Cerebellar cortex (tissue), 1 donor: ENCODE results near the gene TAB2.

Experiments
- DNase-seq: peaks from one replicate; pipeline ENCODE4 v3.0.0-alpha.2; 2015; ENCODE audit warnings: low spot score

TAB2 gene

GRCh38 chr6:149371154-149371553 lies 53.6 kb downstream of the TAB2 start:
- no peak for DNase-seq

- no peak for DNase-seq
Measured at GRCh38 chr6:149372062-149372461, 54.5 kb downstream of the TAB2 start.

GRCh38 chr6:149373511-149373910 lies 56.0 kb downstream of the TAB2 start:
- DNase-seq, result no peak

DNA sequence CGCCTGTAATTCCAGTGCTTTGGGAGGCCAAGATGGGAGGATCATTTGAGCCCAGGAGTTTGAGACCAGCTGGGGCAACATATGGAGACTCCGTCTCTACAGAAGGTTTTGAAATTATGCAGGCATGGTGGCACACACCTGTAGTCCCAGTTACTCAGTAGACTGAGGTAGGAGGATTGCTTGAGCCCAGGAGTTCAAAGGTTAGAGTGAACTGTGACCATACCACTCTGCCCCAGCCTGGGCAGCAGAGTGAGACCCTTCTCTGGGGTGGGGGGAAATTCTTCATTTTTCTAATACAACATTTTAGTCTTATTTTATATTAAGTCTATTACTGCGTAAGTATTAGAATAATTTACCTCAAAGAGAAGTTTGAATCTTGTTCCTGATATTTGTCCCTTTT lies 62.5 kb downstream of the TAB2 start:
- DNase-seq, result no peak

GRCh38 chr6:149380523-149380922 lies 63.0 kb downstream of the TAB2 start:
- DNase-seq, result no peak

- DNase-seq, result no peak
Measured at GRCh38 chr6:149383371-149383770, 65.9 kb downstream of the TAB2 start.

DNA sequence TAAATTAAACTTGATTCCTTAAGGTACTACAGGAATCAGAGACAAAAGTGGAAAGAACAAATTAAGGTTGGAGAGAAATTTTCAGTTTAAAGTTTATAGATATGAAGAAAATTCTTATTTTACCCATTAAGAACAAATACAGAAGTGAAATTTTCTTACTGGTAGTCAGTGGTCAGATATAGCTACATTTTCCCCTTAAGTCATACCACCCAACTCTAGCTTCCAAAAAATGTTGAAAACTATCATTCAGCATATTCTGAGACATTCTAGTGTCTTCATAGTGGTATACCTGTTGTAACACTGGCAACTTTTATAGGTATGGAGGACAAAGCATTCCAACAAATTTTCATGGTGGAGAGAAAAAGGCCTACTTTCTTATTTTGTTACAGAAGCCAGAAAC lies 67.0 kb downstream of the TAB2 start:
- DNase-seq, result no peak

GRCh38 chr6:149385998-149386646 lies 68.6 kb downstream of the TAB2 start:
- no peak for DNase-seq

- DNase-seq, result no peak
Measured at GRCh38 chr6:149387779-149388512, 70.4 kb downstream of the TAB2 start.

DNA sequence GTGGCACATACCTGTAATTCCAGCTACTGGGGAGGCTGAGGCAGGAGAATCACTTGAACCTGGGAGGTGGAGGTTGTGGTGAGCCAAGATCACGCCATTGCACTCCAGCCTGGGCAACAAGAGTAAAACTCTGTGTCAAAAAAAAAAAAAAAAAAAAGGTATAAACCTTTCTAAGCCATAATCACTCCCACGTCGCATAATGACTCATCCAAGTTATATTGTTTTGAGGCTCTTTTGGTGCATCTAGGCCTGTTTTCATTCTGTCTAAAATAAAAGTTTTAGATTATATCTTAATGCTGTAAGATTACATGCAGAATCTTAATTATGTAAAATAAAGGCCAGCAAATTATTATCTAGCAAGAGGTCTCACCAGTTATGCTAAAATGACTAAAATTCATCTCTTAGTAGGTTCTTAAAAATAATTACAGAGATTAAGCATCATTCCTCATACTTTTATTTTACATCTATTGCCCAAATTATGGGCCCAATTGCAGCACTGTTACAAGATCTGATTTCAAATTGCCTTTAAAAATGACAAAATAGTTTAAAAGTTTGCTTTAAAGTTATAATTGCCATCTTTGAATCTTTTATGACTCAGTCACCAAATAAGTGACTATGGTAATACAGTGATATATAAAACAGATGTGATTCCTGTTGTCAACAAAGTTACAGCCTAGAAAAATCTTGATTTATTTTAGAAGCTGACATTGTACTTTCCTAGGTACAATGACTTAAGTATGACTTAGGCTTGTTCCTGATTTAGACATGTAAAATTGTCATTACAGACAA lies 72.2 kb downstream of the TAB2 start:
- no peak for DNase-seq

DNA sequence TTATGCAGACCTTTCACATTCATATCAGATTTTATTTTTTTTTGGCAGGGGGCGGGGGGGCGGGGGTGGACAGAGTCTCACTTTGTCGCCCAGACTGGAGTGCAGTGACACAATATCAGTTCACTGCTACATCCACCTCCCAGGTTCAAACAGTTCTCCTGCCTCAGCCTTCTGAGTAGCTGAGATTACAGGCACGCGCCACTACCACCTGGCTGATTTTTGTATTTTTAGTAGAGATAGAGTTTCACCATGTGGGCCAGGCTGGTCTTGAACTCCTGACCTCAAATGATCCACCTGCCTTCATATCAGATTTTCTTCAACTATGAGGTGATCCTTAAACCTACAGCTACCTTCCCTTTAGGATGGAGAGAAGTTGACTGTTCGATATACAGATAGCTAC lies 74.6 kb downstream of the TAB2 start:
- DNase-seq, result no peak

GRCh38 chr6:149392535-149392934 lies 75.0 kb downstream of the TAB2 start:
- DNase-seq, result no peak

DNA sequence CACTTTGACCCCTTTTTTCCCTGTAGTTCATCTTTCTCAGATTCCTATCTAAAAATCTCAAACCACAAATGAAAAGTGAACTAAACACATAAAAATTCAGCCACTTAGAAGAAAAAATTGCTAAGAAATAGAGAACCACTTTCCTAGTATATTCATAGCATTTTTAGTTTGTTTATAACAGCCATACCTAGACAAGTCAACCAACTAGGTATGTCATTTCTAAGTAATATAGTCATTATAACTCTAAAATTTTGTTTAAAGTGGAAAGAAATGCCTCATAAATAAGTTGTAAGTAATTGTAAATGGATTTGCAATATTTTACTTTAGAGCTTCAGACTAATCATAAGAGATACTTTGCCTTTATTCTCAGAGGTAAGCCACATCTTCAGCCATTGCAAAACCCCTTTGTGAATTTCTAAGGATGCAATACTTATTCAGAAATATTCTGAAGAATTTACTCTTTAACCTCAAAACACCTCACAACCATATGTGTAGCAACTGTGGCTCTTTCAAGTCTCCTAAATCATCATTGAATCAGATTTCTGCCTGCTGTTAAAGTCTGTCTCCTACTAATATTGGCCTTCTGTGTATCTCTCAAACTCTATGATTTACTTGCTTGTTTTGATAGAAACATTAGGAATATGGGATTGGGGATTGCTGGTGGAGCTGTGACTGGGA lies 75.6 kb downstream of the TAB2 start:
- DNase-seq, result no peak

- no peak for DNase-seq
Measured at GRCh38 chr6:149395185-149395584, 77.7 kb downstream of the TAB2 start.

DNA sequence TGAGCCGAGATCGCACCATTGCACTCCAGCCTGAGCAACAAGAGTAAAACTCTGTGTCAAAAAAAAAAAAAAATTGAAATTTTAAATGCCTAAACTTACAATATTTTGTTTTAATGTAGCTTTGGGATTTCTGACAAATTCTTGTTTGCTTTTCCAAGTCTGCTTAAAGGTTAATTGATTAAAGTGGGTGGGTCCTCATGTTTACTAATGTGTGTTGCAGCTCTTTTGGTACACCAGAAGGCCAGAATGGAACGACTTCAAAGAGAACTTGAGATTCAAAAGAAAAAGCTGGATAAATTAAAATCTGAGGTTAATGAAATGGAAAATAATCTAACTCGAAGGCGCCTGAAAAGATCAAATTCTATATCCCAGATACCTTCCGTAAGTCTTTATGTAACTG lies 79.9 kb downstream of the TAB2 start:
- DNase-seq, result no peak

DNA sequence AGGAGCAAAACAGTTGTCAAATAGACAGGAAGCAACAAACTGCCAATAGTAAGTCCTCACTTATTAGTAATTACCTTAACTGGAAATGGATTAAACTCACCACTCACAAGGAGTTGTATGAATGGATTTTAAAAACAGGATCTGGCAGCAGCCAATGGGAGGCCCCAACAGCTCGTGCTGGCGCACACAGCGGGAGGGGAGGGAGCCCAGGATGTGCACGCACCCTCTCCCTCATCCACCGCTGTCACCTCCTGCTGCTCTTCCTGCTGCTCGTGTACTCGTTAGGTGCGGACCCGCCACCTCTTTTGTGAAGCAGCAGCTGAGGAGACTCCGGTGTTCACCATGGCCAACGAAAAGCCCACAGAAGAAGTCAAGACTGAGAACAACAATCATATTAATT lies 82.5 kb downstream of the TAB2 start, which contains the start of gene SUMO4:
Gene SUMO4, plus strand, starts transcription at position 213 of the 400 bp plus-strand sequence. Its CDS starts 130 bp downstream, at position 343.
- no peak for DNase-seq

GRCh38 chr6:149403534-149403933 lies 86.0 kb downstream of the TAB2 start:
- DNase-seq, result no peak

DNA sequence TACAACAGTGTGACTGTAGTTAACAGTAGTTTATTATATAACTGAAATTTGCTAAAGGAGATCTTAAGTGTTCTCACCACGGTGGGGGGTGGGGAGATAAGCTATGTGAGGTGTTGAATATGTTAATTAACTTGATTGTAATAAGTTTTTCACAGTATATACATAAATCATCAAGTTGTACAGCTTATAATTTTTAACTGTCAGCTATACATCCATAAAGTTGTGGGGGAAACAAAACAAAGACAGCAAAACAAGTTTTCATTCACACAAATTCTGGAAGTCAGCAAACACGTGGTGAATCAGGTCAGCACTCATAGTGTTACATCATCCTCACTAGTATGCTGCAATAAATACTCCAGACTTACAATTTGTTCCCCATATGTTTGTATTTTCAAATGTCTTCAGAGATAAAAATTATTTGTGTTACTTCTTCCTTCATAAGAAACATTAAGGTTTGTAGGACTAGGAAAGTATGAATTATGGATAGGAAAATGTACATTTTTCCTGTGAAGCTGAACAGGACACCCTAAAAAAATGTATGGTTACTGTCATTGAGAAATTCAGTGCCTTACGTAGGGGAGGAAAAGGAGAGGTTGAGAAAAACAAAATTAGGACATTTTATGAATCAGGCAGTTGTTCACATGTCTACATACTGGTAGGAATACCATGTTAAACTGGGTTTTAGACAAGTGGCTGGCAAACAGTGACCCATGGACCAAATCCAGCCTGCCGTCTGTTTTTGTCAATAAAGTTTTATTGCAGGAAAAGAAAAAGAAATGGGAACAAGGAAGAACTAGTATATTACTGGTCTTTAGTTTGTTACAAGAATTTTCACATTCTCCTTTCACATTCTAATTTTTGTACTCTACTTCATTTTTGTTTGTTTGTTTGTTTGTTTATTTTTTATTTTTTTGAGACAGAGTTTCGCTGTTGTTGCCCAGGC lies 88.6 kb downstream of the TAB2 start:
- DNase-seq, result no peak

GRCh38 chr6:149409617-149410016 lies 92.1 kb downstream of the TAB2 start:
- DNase-seq, result no peak

DNA sequence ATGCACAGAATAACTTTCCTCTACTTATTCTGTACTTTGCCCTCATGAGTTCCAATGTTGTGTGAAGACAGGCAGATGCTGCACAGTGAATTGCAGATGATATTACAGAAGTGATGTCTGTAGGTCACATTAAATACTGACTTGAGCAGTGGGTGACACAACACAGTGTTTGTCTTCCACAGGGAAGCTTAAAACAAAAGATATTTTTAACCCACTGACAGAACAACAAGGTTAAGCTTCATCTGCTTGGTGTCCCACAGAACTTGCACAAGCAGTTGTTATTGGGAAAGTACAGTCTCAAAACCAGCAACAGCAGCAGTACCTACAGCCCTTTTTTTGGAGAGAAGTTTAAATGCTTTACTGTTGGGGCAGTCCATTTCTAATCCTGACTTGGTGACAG lies 93.0 kb downstream of the TAB2 start:
- no peak for DNase-seq

DNA sequence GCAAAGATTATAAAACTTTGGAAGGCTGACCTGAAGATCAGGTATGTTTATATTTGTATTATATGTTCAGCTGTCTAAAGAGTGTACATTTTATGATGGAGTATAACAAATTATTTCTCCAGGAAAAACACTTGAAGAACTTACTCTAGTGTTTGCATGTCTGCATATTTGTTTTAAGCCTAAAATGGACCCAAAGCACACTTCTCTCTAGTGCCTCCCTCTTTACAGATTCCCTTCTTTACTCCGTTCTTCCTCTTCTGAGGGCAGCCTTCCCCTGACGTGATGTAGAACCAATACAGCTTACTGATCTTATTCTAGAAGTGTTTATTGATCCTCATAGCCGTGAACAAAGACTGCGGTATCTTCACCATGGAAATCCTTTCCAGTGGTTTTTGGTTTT lies 96.5 kb downstream of the TAB2 start:
- DNase-seq, result no peak
